ENCODE measurements around the gene CORO1C.

CORO1C gene

GRCh38 chr12:108770269-108770829, 39.0 kb upstream of the CORO1C start:
- H3K9me3 ChIP-seq (ENCODE audit: control insufficient read depth, low read length): no peaks in the 10 kb centered on the region
- H2AFZ ChIP-seq: no peak overlapping the region
- no peak overlapping the region for H3K9ac ChIP-seq
- H3K79me2 ChIP-seq: no peaks in the 10 kb centered on the region
- no peak for TF ChIP-seq CTCF (IDR thresholded peaks at IDR 0.05)
- peaks cover 3% of the 10 kb centered on the region for H3K4me1 ChIP-seq
- H3K4me3 ChIP-seq (ENCODE audit: low read depth, low read length): no peak overlapping the region
- H3K36me3 ChIP-seq (ENCODE audit: control insufficient read depth, insufficient read depth, low read length): no peaks in the 10 kb centered on the region
- no peak overlapping the region for H3K27ac ChIP-seq
- no peak overlapping the region for H3K4me2 ChIP-seq (ENCODE audit: low read length)
- no peaks in the 10 kb centered on the region for H3K27me3 ChIP-seq (ENCODE audit: control insufficient read depth, insufficient read depth, low read length)

- no peaks in the 10 kb centered on the region for H3K27me3 ChIP-seq (ENCODE audit: control insufficient read depth, insufficient read depth, low read length)
- peaks cover 3% of the 10 kb centered on the region for H3K4me1 ChIP-seq
- H3K4me2 ChIP-seq (ENCODE audit: low read length): peak overlapping the region; percentile 61
- no peaks in the 10 kb centered on the region for H3K79me2 ChIP-seq
- no peaks in the 10 kb centered on the region for H3K36me3 ChIP-seq (ENCODE audit: control insufficient read depth, insufficient read depth, low read length)
- peak overlapping the region; percentile 31 for H3K9ac ChIP-seq
- no peak overlapping the region for H3K4me3 ChIP-seq (ENCODE audit: low read depth, low read length)
- TF ChIP-seq CTCF (IDR thresholded peaks at IDR 0.05): no peak
- peak overlapping the region; percentile 96 for H2AFZ ChIP-seq
- H3K27ac ChIP-seq: no peak overlapping the region
- no peaks in the 10 kb centered on the region for H3K9me3 ChIP-seq (ENCODE audit: control insufficient read depth, low read length)
Measured at GRCh38 chr12:108768591-108769500, 37.5 kb upstream of the CORO1C start.

GRCh38 chr12:108766294-108766693, 35.0 kb upstream of the CORO1C start:
- TF ChIP-seq CTCF (IDR thresholded peaks at IDR 0.05): no peak
- H2AFZ ChIP-seq: no peak overlapping the region
- H3K4me1 ChIP-seq: peaks cover 3% of the 10 kb centered on the region
- no peaks in the 10 kb centered on the region for H3K9me3 ChIP-seq (ENCODE audit: control insufficient read depth, low read length)
- no peaks in the 10 kb centered on the region for H3K36me3 ChIP-seq (ENCODE audit: control insufficient read depth, insufficient read depth, low read length)
- H3K27me3 ChIP-seq (ENCODE audit: control insufficient read depth, insufficient read depth, low read length): no peaks in the 10 kb centered on the region
- no peak overlapping the region for H3K4me2 ChIP-seq (ENCODE audit: low read length)
- no peaks in the 10 kb centered on the region for H3K79me2 ChIP-seq
- no peak overlapping the region for H3K27ac ChIP-seq
- no peak overlapping the region for H3K4me3 ChIP-seq (ENCODE audit: low read depth, low read length)
- H3K9ac ChIP-seq: no peak overlapping the region

- H3K9me3 ChIP-seq (ENCODE audit: control insufficient read depth, low read length): no peaks in the 10 kb centered on the region
- no peaks in the 10 kb centered on the region for H3K36me3 ChIP-seq (ENCODE audit: control insufficient read depth, insufficient read depth, low read length)
- H2AFZ ChIP-seq: no peak overlapping the region
- H3K9ac ChIP-seq: no peak overlapping the region
- H3K27ac ChIP-seq: no peak overlapping the region
- no peak for TF ChIP-seq CTCF (IDR thresholded peaks at IDR 0.05)
- H3K27me3 ChIP-seq (ENCODE audit: control insufficient read depth, insufficient read depth, low read length): no peaks in the 10 kb centered on the region
- H3K4me3 ChIP-seq (ENCODE audit: low read depth, low read length): no peak overlapping the region
- H3K79me2 ChIP-seq: no peaks in the 10 kb centered on the region
- no peak overlapping the region for H3K4me2 ChIP-seq (ENCODE audit: low read length)
- peaks cover 3% of the 10 kb centered on the region for H3K4me1 ChIP-seq
Measured at GRCh38 chr12:108765289-108765764, 34.0 kb upstream of the CORO1C start.

Measured in parathyroid adenoma (tissue), 2 donors.